Muscle layer of colon (tissue), 2 donors: ENCODE data around the gene CCND1.
"Not testable (repeated sequence)": the region's sequence is repeated elsewhere in the genome, so short reads cannot be mapped to it uniquely, and the experiment has no call there.

Experiments
- H3K27ac ChIP-seq: one replicate; pipeline ENCODE4 v1.7.0; 2013; ENCODE audit warnings: low read depth, mild to moderate bottlenecking, low read length, moderate library complexity
- H3K27me3 ChIP-seq, 2 donors: one replicate each; pipeline ENCODE4 v1.7.0; 2013; ENCODE audit warnings: low read length in 2 of 2, mild to moderate bottlenecking in 2 of 2; ENCODE audit not compliant: insufficient read depth in 2 of 2, control insufficient read depth in 1 of 2
- H3K36me3 ChIP-seq: one replicate; pipeline ENCODE4 v1.7.0; 2013; ENCODE audit warnings: mild to moderate bottlenecking, low read length; ENCODE audit not compliant: insufficient read depth
- H3K4me1 ChIP-seq: one replicate; pipeline ENCODE4 v1.7.0; 2013; ENCODE audit warnings: mild to moderate bottlenecking, low read length; ENCODE audit not compliant: insufficient read depth
- H3K4me3 ChIP-seq, 2 donors: one replicate each; pipeline ENCODE4 v1.7.0; 2013; ENCODE audit warnings: low read length in 2 of 2, low read depth in 1 of 2, mild to moderate bottlenecking in 1 of 2, moderate library complexity in 1 of 2
- H3K9ac ChIP-seq: one replicate; pipeline ENCODE4 v1.7.0; 2013; ENCODE audit warnings: low read length
- H3K9me3 ChIP-seq: one replicate; pipeline ENCODE4 v1.7.0; 2013; ENCODE audit warnings: mild to moderate bottlenecking, low read length
- donor health status: abdominal sarcoma.
- donor health status: Adenocarcinoma of cecum.

Gene CCND1

DNA sequence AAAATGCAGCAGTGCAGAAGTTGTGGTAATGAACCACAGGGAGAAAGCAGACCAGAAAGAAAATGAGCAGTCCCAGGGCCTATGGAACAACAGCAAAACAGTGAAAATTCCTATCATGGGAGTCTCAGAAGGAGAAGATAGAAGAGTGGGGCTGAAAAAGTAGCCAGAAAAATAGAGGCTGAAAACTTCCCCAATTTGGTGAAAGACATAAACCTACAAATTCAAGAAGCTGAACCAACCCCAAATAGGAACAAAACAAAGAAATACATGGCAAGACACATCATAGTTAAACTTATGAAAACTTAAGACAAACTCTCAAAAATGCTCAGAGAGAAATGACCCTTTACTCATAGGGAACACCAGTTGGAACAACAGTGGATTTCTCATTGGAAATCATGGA, 51.5 kb downstream of the CCND1 start:
- no peak overlapping the region for H3K27ac ChIP-seq
- H3K9ac ChIP-seq = no peak overlapping the region
- peaks cover 0 to 4% of the 10 kb centered on the region in 2 donors for H3K27me3 ChIP-seq
- H3K36me3 ChIP-seq = no peaks in the 10 kb centered on the region
- no peaks in the 10 kb centered on the region for H3K4me1 ChIP-seq
- H3K9me3 ChIP-seq = no peaks in the 10 kb centered on the region
- no peak overlapping the region for H3K4me3 ChIP-seq

DNA sequence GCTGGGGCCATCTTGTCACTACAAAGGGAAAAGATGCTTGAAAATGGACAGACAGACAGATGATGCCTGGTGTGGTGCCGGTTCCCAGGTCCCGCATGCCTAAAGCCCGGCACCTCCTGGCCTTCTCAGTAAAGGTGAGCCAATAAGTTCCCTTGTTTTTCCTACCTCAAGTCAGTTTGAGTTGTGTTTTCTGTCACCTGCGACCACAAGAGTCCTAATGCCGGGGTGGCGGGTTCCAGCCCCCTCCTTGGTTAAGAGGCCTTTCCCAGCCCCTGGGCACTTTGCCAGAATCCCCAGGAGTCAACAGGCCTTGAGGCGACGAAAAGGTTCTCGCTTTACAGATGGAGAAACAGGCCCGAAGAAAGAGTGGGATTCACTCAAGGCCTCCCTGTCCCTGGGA, 53.8 kb downstream of the CCND1 start:
- Histone ChIP-seq H3K4me1 (no peaks in the 10 kb centered on the region), H3K27ac (no peak overlapping the region), H3K27me3 (peaks cover 0 to 11% of the 10 kb centered on the region in 2 donors), H3K9ac (no peak overlapping the region), H3K36me3 (no peaks in the 10 kb centered on the region), H3K9me3 (no peaks in the 10 kb centered on the region), H3K4me3 (no peak overlapping the region)

DNA sequence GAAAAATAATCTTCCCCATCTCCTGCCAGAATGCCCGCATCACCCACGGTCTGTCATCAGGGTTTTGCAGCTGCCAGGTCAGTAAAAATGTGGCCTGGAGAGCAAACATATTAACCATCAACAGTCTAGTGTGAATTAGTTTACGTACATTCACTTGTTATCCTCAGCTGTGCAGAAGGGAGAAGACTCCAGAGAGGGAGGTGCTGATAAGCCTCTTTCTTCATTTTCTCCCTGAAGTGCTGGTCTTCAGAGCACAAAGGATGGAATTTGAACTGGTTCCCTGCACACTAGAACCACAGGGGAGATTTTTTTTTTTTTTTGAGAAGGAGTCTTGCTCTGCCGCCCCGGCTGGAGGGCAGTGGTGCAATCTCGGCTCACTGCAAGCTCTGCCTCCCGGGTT, 54.6 kb downstream of the CCND1 start:
- Histone ChIP-seq H3K9ac (no peak overlapping the region), H3K36me3 (no peaks in the 10 kb centered on the region), H3K4me1 (no peaks in the 10 kb centered on the region), H3K27me3 (peaks cover 0 to 13% of the 10 kb centered on the region in 2 donors), H3K9me3 (no peaks in the 10 kb centered on the region), H3K4me3 (no peak overlapping the region), H3K27ac (no peak overlapping the region)

DNA sequence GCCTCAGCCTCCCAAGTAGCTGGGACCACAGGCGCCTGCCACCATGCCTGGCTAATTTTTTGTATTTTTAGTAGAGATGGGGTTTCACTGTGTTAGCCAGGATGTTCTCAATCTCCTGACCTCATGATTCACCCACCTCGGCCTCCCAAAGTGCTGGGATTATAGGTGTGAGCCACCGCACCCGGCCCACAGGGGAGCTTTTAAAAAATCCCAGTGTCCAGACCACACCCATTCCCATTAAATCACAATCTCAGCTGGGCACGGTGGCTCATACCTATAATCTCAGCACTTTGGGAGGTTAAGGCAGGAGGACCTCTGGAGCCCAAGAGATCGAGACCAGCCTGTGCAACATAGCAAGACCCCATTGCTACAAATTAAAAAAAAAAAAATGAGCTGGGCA, 55.0 kb downstream of the CCND1 start:
- not testable (repeated sequence) for H3K4me3 ChIP-seq, H3K27ac ChIP-seq, H3K9ac ChIP-seq, H3K4me1 ChIP-seq, H3K36me3 ChIP-seq, H3K9me3 ChIP-seq
- H3K27me3 ChIP-seq = peaks cover 0 to 17% of the 10 kb centered on the region in 2 donors

DNA sequence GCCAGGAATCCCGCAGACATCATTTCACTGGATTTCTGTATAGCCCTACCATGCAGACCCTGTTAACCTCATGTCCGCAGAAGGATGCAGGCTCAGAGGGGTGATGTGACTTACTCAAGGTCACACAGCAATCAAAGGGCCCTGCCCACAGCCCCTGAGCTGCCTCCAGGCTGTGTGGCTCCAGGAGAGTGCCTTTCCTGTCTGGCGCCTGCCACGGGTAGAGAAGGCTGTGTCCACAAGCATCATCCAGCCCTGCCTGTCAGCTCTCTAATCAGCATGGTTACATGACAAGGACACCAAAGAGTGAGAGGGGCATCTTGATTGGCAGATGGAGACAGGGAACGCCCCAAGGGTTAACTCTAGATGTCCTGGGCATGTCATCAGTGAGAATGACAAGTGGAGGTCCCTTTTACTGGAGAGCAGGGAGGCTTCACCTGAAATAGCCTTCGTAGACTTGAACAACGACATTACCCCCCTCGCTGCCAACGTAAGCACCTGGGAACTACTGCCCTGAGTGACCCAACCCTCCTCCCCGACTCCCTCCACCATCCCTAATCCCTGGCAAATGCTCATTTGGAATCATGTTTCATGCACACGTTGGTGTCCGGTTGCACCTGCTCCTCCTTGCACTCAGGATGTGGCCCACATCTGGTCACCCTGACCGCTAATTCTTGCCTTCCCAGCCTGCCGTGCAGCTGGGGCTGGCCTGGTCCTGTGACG, 56.0 kb downstream of the CCND1 start:
- H3K27me3 ChIP-seq = peaks cover 0 to 25% of the 10 kb centered on the region in 2 donors

DNA sequence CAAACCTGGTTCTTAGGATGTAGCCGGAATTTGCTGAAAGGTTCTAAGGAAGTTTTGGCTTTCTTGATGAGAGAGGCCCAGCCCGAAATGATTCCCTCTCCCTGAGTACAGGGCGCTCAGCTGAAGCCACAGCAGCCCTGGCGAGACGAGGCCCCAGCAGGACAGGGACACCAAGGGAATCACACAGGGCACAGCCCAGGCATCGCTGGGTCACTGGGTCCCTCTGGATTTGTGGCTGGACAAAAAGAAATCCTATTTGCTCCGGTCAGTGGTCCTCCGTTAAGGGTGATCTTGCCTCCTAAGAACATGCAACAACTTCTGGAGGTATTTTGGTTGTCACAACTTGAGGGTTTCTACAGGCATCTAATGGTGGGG, 56.5 kb downstream of the CCND1 start:
- no peaks in the 10 kb centered on the region for H3K9me3 ChIP-seq
- peaks cover 2 to 31% of the 10 kb centered on the region in 2 donors for H3K27me3 ChIP-seq
- H3K9ac ChIP-seq = no peak overlapping the region
- H3K27ac ChIP-seq = no peak overlapping the region
- no peak overlapping the region for H3K4me3 ChIP-seq
- H3K36me3 ChIP-seq = no peaks in the 10 kb centered on the region
- no peaks in the 10 kb centered on the region for H3K4me1 ChIP-seq

More for the DNA sequence above, 56.0 kb downstream of the CCND1 start:
- Histone ChIP-seq H3K4me3 (no peak overlapping the region), H3K27ac (no peak overlapping the region), H3K36me3 (no peaks in the 10 kb centered on the region), H3K9ac (no peak overlapping the region), H3K4me1 (no peaks in the 10 kb centered on the region), H3K9me3 (no peaks in the 10 kb centered on the region)

DNA sequence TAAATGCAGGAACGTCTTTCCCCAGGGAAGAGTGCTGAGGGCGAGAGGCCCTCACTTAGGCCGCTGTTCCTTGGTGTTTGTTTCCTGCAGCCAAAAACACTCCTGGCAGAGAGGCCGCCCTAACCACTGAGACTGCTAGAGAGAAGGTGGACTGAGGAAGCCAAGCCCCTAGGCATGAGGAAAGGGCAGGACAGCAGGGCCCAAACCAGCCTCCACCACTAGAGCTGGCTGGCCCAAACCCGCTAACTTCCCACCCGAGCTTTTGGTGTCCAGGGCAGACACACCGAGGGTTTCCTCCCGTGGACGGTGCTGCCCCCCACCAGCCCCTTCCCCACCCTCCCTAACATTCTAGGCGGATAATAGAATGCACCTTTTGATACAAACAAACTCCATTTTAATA, 56.9 kb downstream of the CCND1 start:
- Histone ChIP-seq H3K9me3 (no peaks in the 10 kb centered on the region), H3K4me3 (no peak overlapping the region), H3K36me3 (no peaks in the 10 kb centered on the region), H3K27ac (no peak overlapping the region), H3K27me3 (peaks cover 6 to 35% of the 10 kb centered on the region in 2 donors), H3K4me1 (no peaks in the 10 kb centered on the region), H3K9ac (no peak overlapping the region)

DNA sequence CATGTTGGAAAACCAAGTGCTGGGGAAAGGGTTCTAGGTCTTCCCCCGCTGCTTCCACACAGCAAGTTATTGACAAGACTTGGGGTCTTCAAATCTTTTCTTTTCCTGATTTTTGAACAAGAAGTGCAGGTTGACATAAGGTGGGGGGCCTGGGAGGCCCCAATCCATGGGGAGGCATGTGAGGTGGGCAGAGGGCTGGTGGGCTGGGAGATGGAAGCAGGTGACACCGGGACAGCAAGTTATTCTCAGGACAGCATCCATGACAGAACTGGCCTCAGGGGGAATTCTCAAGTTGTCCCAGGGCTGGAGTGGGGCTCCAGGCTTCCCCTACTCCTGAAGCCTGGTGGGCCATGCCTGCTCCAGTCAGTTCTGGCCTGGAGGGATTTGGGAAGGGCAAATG, 57.4 kb downstream of the CCND1 start:
- Histone ChIP-seq H3K9ac (no peak overlapping the region), H3K27me3 (peaks cover 11 to 40% of the 10 kb centered on the region in 2 donors), H3K4me1 (no peaks in the 10 kb centered on the region), H3K9me3 (no peaks in the 10 kb centered on the region), H3K27ac (no peak overlapping the region), H3K4me3 (no peak overlapping the region), H3K36me3 (no peaks in the 10 kb centered on the region)

DNA sequence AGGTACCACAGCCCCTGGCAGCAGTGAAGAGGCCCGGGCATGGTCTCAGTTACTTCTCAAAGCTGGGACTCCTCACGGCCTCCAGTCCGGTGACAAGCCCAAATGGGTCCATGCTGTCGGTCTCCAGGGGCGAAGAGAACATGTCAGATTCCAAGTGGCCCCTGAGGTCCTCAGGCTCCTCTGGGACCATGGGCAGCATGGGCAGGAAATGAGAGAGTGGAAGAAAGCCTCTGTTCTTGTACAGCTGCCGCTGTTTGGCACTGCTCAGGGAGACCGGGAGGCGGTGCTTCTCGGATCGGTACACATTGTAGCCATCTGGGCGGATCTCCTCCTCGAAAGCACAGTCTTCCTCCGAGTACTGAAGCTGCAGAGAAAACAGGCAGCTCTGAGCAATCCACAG, 58.3 kb downstream of the CCND1 start:
- H3K36me3 ChIP-seq = no peaks in the 10 kb centered on the region
- peaks cover 11 to 48% of the 10 kb centered on the region in 2 donors for H3K27me3 ChIP-seq
- H3K4me1 ChIP-seq = peaks cover under 1% of the 10 kb centered on the region
- H3K4me3 ChIP-seq = no peak overlapping the region
- no peak overlapping the region for H3K9ac ChIP-seq
- H3K27ac ChIP-seq = no peak overlapping the region
- no peaks in the 10 kb centered on the region for H3K9me3 ChIP-seq

DNA sequence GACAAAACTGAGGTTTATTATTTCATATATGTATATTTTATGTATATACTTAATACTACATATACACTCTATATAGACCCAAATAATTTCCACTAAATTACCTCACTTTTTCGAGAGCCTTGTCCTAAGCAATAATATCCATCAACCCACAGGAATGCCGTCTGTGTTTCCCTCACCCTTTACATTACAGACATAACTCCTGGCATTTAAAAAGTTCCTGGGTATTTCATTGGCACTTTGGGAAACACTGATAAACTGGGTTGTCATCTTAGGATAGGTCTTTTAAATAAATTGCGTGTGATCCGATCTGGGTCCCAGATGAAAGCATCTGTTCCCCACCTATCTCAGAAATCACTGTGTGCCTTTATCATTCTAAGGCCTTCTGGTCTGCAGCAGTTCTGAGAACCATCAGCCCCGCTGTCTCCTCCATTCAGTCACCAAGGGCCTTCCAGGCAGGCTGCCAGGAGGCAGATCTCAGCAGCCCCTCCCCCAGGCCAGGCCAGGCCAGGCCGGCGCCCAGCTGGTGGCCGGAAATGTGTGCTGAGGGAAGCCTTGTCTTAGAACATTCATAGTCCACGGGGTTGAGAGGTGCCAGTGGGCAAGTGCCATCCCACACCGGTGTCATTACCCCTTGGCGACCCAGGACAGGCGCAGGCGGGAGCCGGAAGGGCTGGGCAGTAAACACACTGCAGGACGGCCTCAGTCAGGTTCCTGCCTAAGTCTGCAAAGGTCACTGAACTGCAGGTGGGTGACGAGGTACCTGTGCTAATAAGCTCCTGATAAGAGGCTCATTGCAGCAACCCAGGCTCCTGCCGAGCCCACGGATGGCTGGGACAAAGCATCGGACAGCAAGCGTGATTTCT, 59.6 kb downstream of the CCND1 start:
- Histone ChIP-seq H3K27me3 (peaks cover 11 to 61% of the 10 kb centered on the region in 2 donors), H3K27ac (no peak overlapping the region), H3K4me3 (no peak overlapping the region), H3K9me3 (no peaks in the 10 kb centered on the region), H3K4me1 (peaks cover 4% of the 10 kb centered on the region), H3K36me3 (no peaks in the 10 kb centered on the region), H3K9ac (no peak overlapping the region)

DNA sequence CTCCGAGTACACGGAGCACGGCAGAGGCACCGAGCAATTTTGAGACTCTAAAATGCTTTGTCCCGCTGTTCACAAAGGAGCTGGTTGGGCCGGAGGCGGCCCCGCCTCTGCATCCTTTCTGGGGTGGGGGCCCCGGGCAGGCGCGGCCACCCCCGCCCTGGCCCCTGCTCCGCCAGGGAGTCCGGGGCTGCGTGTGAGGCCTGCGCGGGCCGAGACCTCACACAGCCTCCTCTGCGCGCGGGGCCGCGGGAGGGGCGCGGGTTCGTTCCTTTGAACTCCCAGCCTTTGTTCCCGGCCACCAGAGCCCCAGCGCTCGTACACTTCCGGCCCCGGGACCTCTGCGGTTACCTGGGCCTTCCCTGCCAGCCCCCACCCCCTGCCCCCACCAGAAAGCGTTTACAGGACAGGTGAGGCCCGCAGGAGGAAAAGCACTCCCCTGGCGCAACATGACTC, 61.3 kb downstream of the CCND1 start:
- peaks cover 11 to 63% of the 10 kb centered on the region in 2 donors for H3K27me3 ChIP-seq

More for the DNA sequence above, 61.3 kb downstream of the CCND1 start:
- Histone ChIP-seq H3K27ac (no peak overlapping the region), H3K9ac (no peak overlapping the region), H3K9me3 (no peaks in the 10 kb centered on the region), H3K4me3 (no peak overlapping the region), H3K36me3 (no peaks in the 10 kb centered on the region), H3K4me1 (peaks cover 4% of the 10 kb centered on the region)
